Testis (tissue), 3 donors: ENCODE measurements around the gene USP15. TPM values are rescaled to one million over a fixed set of nuclear protein-coding genes. Genes with fewer than 3 reads are reported as not detected.

ENCODE experiments used
- DNase-seq: peaks from one replicate; pipeline ENCODE4 v3.0.0-alpha.2; 2019
- H3K27ac ChIP-seq, 2 donors: fragments of 200-600 bp; sonication (generic); one replicate each; pipeline ENCODE4 v1.5.1; 2019
- H3K27me3 ChIP-seq: fragments of 200-600 bp; sonication (generic); one replicate; pipeline ENCODE4 v1.5.1; 2019
- H3K36me3 ChIP-seq: fragments of 200-600 bp; sonication (generic); one replicate; pipeline ENCODE4 v1.5.1; 2017; ENCODE audit warnings: low read depth; ENCODE audit errors: missing control alignments
- H3K4me1 ChIP-seq: fragments of 200-600 bp; sonication (generic); one replicate; pipeline ENCODE4 v1.5.1; 2019
- H3K4me3 ChIP-seq, 2 donors: fragments of 200-600 bp; sonication (generic); one replicate each; pipeline ENCODE4 v1.5.1; 2017 to 2019
- H3K9me3 ChIP-seq: fragments of 200-600 bp; sonication (generic); one replicate; pipeline ENCODE4 v1.5.1; 2017
- POLR2A ChIP-seq: fragments of 450-650 bp; IDR thresholded peaks from one replicate; pipeline ENCODE4 v1.6.1; 2017; ENCODE audit warnings: antibody characterized with exemption, mild to moderate bottlenecking, moderate library complexity
- WGBS, 2 donors: methylation state at CpG; one replicate each; pipeline ENCODE4 v1.1.5; 2018; 5-methylcytosine and 5-hydroxymethylcytosine counted together
- intact Hi-C: fragments of 100-400 bp; cut with DNase I; formaldehyde crosslinking; loops from one replicate; pipeline ENCODE4 v1.15.1; 2023; ENCODE audit warnings: low total_unique reads
- polyA plus RNA-seq: library from polyadenylated mRNA; stranded (reverse); fragments of 350-450 nt; fragmentation: Illumina TruSeq; extraction: RNeasy Lipid Tissue Mini Kit (QIAGEN cat#74804); gene quantifications from one replicate; pipeline ENCODE4 v1.2.3, GENCODE V29; 2014; ENCODE audit warnings: low read depth, low replicate concordance; ENCODE audit not compliant: insufficient read depth
- total RNA-seq, 2 donors: library from RNA; depleted of rRNA; stranded (reverse); fragments of >200 nt; gene quantifications; one replicate each; pipeline ENCODE4 v1.2.3, GENCODE V29; 2016
- TF ChIP-seq, protein P1 (sequence below), 3 experiments: fragments of 450-650 bp in 2 of 3; fragments of 200-600 bp in 1 of 3; sonication (generic) in 1 of 3; IDR thresholded peaks; one replicate each; pipeline ENCODE4 v1.5.1; 2016 to 2019; ENCODE audit warnings: antibody characterized with exemption in 3 of 3, mild to moderate bottlenecking in 2 of 3, moderate library complexity in 1 of 3

USP15 gene
- total and polyA plus RNA-seq, 3 donors from 2014 or later, result 66.1 to 146 (median 128) TPM

DNA sequence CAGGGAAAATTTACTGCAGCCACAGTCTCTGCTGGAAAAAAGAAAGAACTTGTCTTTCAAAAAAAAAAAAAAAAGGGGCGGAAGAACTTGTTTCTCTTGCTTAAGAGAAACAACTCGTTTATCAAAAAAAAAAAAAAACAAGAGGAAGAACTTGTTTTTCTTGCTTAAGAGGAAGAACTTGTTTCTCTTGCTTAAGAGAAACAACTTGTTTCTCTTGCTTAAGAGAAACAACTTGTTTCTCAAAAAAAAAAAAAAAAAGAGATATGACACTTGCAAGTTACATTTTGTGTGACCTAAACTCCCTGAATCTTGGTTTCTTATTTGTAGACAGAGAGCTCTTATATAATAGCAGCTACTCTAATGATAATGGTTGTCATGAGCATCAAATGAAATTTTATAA is 44.7 kb upstream of the USP15 start:
- Histone ChIP-seq H3K36me3 (no peaks in the 10 kb centered on the region), H3K9me3 (no peaks in the 10 kb centered on the region), H3K4me1 (no peaks in the 10 kb centered on the region), H3K27me3 (no peaks in the 10 kb centered on the region), H3K4me3 (no peak overlapping the region), H3K27ac (no peak overlapping the region)
- WGBS, 2 donors, result 6 to 23% methylated on average over 2 of the region's 2 CpGs
- TF ChIP-seq, protein P1, sequence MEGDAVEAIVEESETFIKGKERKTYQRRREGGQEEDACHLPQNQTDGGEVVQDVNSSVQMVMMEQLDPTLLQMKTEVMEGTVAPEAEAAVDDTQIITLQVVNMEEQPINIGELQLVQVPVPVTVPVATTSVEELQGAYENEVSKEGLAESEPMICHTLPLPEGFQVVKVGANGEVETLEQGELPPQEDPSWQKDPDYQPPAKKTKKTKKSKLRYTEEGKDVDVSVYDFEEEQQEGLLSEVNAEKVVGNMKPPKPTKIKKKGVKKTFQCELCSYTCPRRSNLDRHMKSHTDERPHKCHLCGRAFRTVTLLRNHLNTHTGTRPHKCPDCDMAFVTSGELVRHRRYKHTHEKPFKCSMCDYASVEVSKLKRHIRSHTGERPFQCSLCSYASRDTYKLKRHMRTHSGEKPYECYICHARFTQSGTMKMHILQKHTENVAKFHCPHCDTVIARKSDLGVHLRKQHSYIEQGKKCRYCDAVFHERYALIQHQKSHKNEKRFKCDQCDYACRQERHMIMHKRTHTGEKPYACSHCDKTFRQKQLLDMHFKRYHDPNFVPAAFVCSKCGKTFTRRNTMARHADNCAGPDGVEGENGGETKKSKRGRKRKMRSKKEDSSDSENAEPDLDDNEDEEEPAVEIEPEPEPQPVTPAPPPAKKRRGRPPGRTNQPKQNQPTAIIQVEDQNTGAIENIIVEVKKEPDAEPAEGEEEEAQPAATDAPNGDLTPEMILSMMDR (IDR thresholded peaks at IDR 0.05), result no peak
- no peak for TF ChIP-seq POLR2A
- intact Hi-C loops, result no loop called here
- DNase-seq, result no peak

DNA sequence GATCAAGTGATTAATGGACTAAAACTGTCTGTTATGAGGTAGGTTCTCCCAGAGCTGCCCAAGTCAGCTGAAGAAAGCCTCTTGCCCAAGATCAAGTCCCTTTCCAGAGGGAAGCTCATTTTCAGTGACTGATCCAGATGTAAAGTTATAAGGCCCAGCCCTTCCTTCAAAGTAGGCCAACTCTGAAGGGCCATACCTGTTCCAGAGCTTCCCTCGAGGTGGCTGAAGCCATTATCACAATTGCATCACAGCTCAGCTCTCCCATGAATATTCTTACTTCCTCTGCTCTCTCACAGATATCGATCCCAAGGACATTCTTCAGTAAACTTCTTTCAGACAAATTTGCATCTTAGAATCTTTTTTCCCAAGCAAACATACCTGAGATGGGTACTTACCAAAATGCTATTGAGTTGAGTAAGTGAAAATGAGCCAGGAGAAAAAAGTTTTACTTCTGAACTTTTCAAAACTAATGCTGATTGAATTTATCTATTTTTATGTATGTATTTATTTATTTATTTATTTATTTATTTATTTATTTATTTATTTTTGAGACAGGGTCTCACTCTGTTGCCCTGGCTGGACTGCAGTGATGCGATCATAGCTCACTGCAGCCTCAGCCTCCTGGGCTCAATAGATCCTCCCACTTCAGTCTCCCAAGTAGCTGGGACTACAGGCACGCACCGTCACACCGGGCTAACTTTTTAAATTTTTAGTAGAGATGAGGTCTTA is 42.6 kb upstream of the USP15 start:
- intact Hi-C loops, result no loop called here
- H3K27me3 ChIP-seq, result no peaks in the 10 kb centered on the region
- WGBS, 2 donors, result 86 to 91% methylated on average over 6 of the region's 6 CpGs
- no peaks in the 10 kb centered on the region for H3K9me3 ChIP-seq
- H3K27ac ChIP-seq, result no peak overlapping the region
- no peaks in the 10 kb centered on the region for H3K36me3 ChIP-seq
- H3K4me3 ChIP-seq, result no peak overlapping the region
- TF ChIP-seq, protein P1 (IDR thresholded peaks at IDR 0.05), result no peak
- H3K4me1 ChIP-seq, result no peaks in the 10 kb centered on the region
- no peak for DNase-seq

DNA sequence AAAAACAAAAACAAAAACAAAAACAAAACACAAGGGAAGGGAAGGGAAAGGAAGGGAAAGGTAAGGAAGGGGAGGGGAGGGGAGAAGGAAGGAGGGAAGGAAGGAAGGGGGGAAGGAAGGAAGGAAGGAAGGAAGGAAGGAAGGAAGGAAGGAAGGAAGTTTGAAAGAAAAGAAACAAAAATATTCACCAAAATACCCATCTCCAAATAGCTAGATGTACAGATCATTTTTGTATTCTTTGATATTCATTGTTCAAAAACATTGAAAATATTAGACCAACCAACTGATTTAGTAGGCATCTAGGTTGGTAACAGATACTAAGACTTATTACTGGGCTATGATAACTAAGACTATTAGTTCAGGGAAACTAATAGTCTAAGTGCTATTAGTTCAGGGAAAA is 39.1 kb upstream of the USP15 start:
- H3K36me3 ChIP-seq, result no peaks in the 10 kb centered on the region
- no peak for DNase-seq
- intact Hi-C loops, result no loop called here
- no peak for TF ChIP-seq POLR2A
- TF ChIP-seq, protein P1 (IDR thresholded peaks at IDR 0.05), result no peak
- no peaks in the 10 kb centered on the region for H3K9me3 ChIP-seq
- H3K27ac ChIP-seq, result no peak overlapping the region
- no peaks in the 10 kb centered on the region for H3K4me1 ChIP-seq
- H3K27me3 ChIP-seq, result no peaks in the 10 kb centered on the region
- H3K4me3 ChIP-seq, result peak overlapping the region in 1 of 2 donors; percentile 0

DNA sequence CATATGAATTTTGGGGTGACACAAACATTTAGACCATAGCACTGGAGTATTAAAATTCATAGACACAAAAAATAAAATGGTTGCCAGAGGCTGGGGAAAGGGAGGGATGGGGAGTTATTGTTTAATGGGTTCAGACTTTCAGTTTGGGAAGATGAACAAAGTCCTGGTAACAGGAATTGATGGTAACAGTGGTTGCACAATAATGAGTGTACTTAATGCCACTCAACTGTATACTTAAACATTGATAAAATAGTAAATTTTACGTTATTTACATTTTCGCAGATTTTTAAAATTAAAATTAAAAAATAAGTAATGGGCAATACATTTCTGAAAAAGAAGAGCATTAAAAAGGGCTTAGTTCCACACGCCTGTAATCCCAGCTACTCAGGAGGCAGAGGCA is 35.6 kb upstream of the USP15 start:
- Histone ChIP-seq H3K9me3 (no peaks in the 10 kb centered on the region), H3K4me1 (no peaks in the 10 kb centered on the region), H3K36me3 (no peaks in the 10 kb centered on the region), H3K4me3 (no peak overlapping the region), H3K27me3 (no peaks in the 10 kb centered on the region), H3K27ac (no peak overlapping the region)
- TF ChIP-seq POLR2A, result no peak
- TF ChIP-seq, protein P1 (IDR thresholded peaks at IDR 0.05), result no peak
- WGBS, 2 donors, result 73 to 94% methylated on average over 3 of the region's 3 CpGs
- no peak for DNase-seq
- intact Hi-C loops, result no loop called here

DNA sequence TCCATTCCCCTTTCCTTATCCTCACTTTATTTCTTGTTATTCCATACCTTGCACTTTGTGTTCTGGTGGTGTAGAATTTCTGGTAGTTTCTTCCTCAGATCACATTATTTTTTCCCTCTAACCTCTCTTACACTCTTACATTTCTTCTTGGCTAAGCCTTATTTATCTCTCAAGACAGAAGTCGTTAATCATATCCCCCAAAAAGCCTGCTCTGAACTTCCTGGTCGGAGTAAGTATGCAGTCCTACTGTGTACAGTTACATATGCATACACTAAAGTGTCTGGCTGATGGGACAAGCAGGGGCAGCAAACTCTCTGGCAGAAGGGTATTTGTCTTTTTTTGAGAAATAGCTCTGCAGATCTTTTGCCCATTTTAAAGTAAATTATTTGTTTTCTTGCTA is 33.1 kb upstream of the USP15 start:
- no peaks in the 10 kb centered on the region for H3K36me3 ChIP-seq
- intact Hi-C loops, result no loop called here
- no peaks in the 10 kb centered on the region for H3K9me3 ChIP-seq
- WGBS, 2 donors, result 74% methylated on average over 2 of the region's 2 CpGs
- H3K27ac ChIP-seq, result no peak overlapping the region
- H3K4me1 ChIP-seq, result no peaks in the 10 kb centered on the region
- TF ChIP-seq, protein P1 (IDR thresholded peaks at IDR 0.05), result no peak
- TF ChIP-seq POLR2A, result no peak
- H3K4me3 ChIP-seq, result no peak overlapping the region
- DNase-seq, result no peak
- H3K27me3 ChIP-seq, result no peaks in the 10 kb centered on the region
